Activated T-helper 9 cell treated with anti-CD3 and anti-CD28 coated beads, Interleukin-2, amount 50 U/mL, for 16 hours (primary cell): ENCODE measurements around the gene DCPS.
"Not testable (repeated sequence)": the region's sequence is repeated elsewhere in the genome, so short reads cannot be mapped to it uniquely, and the experiment has no call there.

Source experiments
- DNase-seq: peaks from one replicate; pipeline ENCODE4 v3.0.0-alpha.2; 2020; ENCODE audit warnings: low read depth

The DCPS gene

GRCh38 chr11:126384449-126385070 lies 80.7 kb downstream of the DCPS start:
- no peak for DNase-seq

GRCh38 chr11:126385991-126386728 lies 82.3 kb downstream of the DCPS start:
- no peak for DNase-seq

- not testable (repeated sequence) for DNase-seq
These were observed 82.8 kb downstream of the DCPS start for GRCh38 chr11:126386729-126387071.

- no peak for DNase-seq
These were observed 84.0 kb downstream of the DCPS start for GRCh38 chr11:126387857-126388256.

GRCh38 chr11:126390272-126390867 lies 86.5 kb downstream of the DCPS start:
- no peak for DNase-seq

- DNase-seq: no peak
These were observed 87.6 kb downstream of the DCPS start for GRCh38 chr11:126391286-126391954.

GRCh38 chr11:126391970-126392632 lies 88.2 kb downstream of the DCPS start:
- no peak for DNase-seq

- DNase-seq: no peak
These were observed 88.8 kb downstream of the DCPS start for GRCh38 chr11:126392633-126393013.

GRCh38 chr11:126393143-126393542 lies 89.3 kb downstream of the DCPS start:
- DNase-seq: no peak

GRCh38 chr11:126394036-126394435 lies 90.2 kb downstream of the DCPS start:
- DNase-seq: no peak

GRCh38 chr11:126394634-126395072 lies 90.8 kb downstream of the DCPS start:
- DNase-seq: not testable (repeated sequence)
